ENCODE data around the gene ZBTB16.

ZBTB16 gene

GRCh38 chr11:114170226-114170625, 110.7 kb downstream of the ZBTB16 start:
- no peak for FAIRE-seq

GRCh38 chr11:114171257-114172054, 111.9 kb downstream of the ZBTB16 start:
- no peak for FAIRE-seq

- FAIRE-seq: no peak
Observed at GRCh38 chr11:114172055-114172861, 112.7 kb downstream of the ZBTB16 start.

- FAIRE-seq: no peak
Observed at GRCh38 chr11:114172871-114173444, 113.4 kb downstream of the ZBTB16 start.

- no peak for FAIRE-seq
Observed at GRCh38 chr11:114173843-114174242, 114.3 kb downstream of the ZBTB16 start.

- no peak for FAIRE-seq
Observed at GRCh38 chr11:114174712-114175495, 115.4 kb downstream of the ZBTB16 start.

- FAIRE-seq: no peak
Observed at GRCh38 chr11:114175706-114176105, 116.2 kb downstream of the ZBTB16 start.

GRCh38 chr11:114176321-114176720, 116.8 kb downstream of the ZBTB16 start:
- FAIRE-seq: no peak

- no peak for FAIRE-seq
Observed at GRCh38 chr11:114178656-114179055, 119.1 kb downstream of the ZBTB16 start.

GRCh38 chr11:114179234-114179941, 119.9 kb downstream of the ZBTB16 start:
- FAIRE-seq: no peak

GRCh38 chr11:114180301-114181055, 121.0 kb downstream of the ZBTB16 start:
- FAIRE-seq: no peak

- no peak for FAIRE-seq
Observed at GRCh38 chr11:114181195-114181594, 121.7 kb downstream of the ZBTB16 start.

- FAIRE-seq: no peak
Observed at GRCh38 chr11:114181752-114182151, 122.2 kb downstream of the ZBTB16 start.

- FAIRE-seq: no peak
Observed at GRCh38 chr11:114182471-114183043, 123.0 kb downstream of the ZBTB16 start.

- FAIRE-seq: no peak
Observed at GRCh38 chr11:114183044-114183511, 123.6 kb downstream of the ZBTB16 start.

GRCh38 chr11:114185436-114185835, 125.9 kb downstream of the ZBTB16 start:
- FAIRE-seq: no peak

GRCh38 chr11:114187173-114187572, 127.7 kb downstream of the ZBTB16 start:
- FAIRE-seq: no peak

- FAIRE-seq: no peak
Observed at GRCh38 chr11:114188851-114189570, 129.5 kb downstream of the ZBTB16 start.

GRCh38 chr11:114190630-114191029, 131.1 kb downstream of the ZBTB16 start:
- no peak for FAIRE-seq

GRCh38 chr11:114191893-114192292, 132.4 kb downstream of the ZBTB16 start:
- FAIRE-seq: no peak

All from islet of Langerhans (tissue), 1 donor.